ENCODE measurements around the gene MED13L.
"Not testable (repeated sequence)": the region's sequence is repeated elsewhere in the genome, so short reads cannot be mapped to it uniquely, and the experiment has no call there.

Gene MED13L

DNA sequence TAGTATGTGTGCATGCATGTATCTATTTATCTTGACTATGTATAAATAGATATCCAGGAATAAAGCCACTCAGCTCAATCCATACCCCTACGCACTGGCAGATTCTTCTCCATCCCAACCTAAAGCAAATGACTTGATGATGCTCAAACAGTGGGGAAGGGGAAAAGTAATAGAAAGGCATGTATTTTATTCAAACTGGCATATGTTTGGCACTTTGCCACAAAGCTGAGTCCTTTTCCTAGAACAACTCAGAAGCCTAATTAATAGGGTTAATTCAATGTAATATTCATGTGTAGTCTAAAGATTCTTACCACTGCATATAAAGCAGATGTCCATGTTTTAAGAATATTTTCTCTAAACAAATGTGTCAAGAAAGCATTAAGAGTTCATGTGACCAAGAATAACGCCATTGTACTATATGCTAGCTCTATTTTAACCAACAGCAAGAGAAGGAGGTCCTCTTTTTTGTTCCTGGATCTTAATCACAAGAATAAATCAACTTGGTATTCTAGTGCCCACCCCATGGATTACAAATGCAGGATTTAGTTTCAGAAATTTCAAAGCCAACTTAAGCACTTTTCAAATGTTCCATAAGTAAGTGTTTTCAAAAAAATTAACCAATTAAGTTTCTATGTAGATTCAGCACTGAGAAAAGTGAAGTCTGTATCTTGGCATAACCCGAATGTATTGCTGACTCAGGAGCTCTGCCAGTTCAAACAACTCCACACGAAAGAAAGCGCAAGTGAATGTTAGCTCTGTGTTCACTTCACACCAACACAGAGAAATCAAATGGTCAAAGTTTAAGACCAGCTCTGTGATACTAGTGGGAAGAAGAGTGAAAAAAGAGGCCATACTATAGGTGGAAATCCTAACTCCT lies 233.6 kb downstream of the MED13L start:
- POLR2A ChIA-PET: no interaction called here
- TF ChIP-seq, protein P1, sequence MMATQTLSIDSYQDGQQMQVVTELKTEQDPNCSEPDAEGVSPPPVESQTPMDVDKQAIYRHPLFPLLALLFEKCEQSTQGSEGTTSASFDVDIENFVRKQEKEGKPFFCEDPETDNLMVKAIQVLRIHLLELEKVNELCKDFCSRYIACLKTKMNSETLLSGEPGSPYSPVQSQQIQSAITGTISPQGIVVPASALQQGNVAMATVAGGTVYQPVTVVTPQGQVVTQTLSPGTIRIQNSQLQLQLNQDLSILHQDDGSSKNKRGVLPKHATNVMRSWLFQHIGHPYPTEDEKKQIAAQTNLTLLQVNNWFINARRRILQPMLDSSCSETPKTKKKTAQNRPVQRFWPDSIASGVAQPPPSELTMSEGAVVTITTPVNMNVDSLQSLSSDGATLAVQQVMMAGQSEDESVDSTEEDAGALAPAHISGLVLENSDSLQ (IDR thresholded peaks at IDR 0.05): no peak
- TF ChIP-seq SUZ12 (IDR thresholded peaks at IDR 0.05) (no peak), BHLHE40 (IDR thresholded peaks at IDR 0.05; ENCODE audit: borderline replicate concordance) (no peak), FOXM1 (IDR thresholded peaks at IDR 0.05; ENCODE audit: borderline replicate concordance) (no peak), HDGF (IDR thresholded peaks at IDR 0.05; ENCODE audit: borderline replicate concordance) (no peak), ELF4 (IDR thresholded peaks at IDR 0.05) (no peak), NFRKB (IDR thresholded peaks at IDR 0.05) (no peak), CTBP1 (IDR thresholded peaks at IDR 0.05; ENCODE audit: borderline replicate concordance) (no peak), FOXK2 (IDR thresholded peaks at IDR 0.05) (no peak), L3MBTL2 (conservative IDR thresholded peaks at IDR 0.05) (no peak), SP1 (IDR thresholded peaks at IDR 0.05) (no peak)
- DNase-seq (ENCODE audit: extremely low spot score): no peak
- CTCF ChIA-PET: no interaction called here

DNA sequence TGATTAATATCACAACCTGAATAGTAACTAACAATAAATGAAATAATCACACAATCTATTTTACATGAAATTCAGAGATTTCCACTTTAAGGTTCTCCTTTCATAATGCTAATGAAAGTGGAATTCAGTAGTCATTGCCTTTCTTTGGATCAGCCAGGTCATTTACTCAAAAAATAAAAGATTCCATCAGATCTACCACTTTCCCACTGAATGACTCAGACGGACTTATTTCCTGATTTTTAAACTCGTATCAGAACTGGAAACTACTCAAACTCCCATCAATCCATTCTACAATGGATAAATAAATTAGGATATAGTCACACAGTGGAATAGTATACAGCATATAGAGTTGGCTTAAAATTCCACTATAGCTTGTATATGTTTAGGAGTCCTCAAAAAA lies 237.1 kb downstream of the MED13L start:
- TF ChIP-seq SUZ12 (IDR thresholded peaks at IDR 0.05): no peak
- ChIA-PET POLR2A (interaction anchor here (0.8 kb wide), 1 partner anchor 8 kb away, joined by 3 read pairs; no protein-coding TSS in a partner anchor), CTCF (interaction anchor here (0.7 to 1.0 kb wide), 2 partner anchors 105 to 1312 kb away, joined by 3 read pairs; no protein-coding TSS in a partner anchor)
- no peak for DNase-seq (ENCODE audit: extremely low spot score)

DNA sequence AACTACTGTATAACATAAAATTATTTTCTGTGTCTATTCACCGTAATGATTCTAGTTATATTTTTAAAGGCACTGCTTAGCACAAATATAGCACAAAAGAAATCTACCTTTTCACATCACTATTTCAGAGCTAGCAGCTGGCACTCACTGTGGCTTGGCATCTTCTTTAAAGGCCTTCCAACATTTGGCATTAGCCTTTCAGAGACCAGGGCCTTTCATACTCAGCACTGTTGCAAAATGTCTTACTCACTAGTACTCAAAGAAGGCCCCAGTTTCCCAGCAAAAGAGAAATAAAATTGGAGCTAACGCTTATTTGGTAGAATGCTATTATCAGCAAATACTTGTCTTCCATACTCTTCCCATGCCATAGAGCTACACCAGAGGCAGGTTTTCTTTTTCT lies 238.4 kb downstream of the MED13L start:
- POLR2A ChIA-PET: no interaction called here
- TF ChIP-seq L3MBTL2 (conservative IDR thresholded peaks at IDR 0.05): no peak
- TF ChIP-seq SUZ12 (IDR thresholded peaks at IDR 0.05): no peak
- no peak for TF ChIP-seq TARDBP (IDR thresholded peaks at IDR 0.05)
- no peak for TF ChIP-seq ZNF384 (IDR thresholded peaks at IDR 0.05)
- TF ChIP-seq FOXM1 (IDR thresholded peaks at IDR 0.05; ENCODE audit: borderline replicate concordance): no peak
- TF ChIP-seq SP1 (IDR thresholded peaks at IDR 0.05): no peak
- TF ChIP-seq FOXA1 (IDR thresholded peaks at IDR 0.05): no peak
- no peak for TF ChIP-seq ARNT (IDR thresholded peaks at IDR 0.05)
- no peak for TF ChIP-seq CTBP1 (IDR thresholded peaks at IDR 0.05; ENCODE audit: borderline replicate concordance)
- no peak for TF ChIP-seq HDGF (IDR thresholded peaks at IDR 0.05; ENCODE audit: borderline replicate concordance)
- no peak for TF ChIP-seq BHLHE40 (IDR thresholded peaks at IDR 0.05; ENCODE audit: borderline replicate concordance)
- no peak for TF ChIP-seq NFRKB (IDR thresholded peaks at IDR 0.05)
- no peak for TF ChIP-seq ELF4 (IDR thresholded peaks at IDR 0.05)
- DNase-seq (ENCODE audit: extremely low spot score): no peak
- CTCF ChIA-PET: no interaction called here

DNA sequence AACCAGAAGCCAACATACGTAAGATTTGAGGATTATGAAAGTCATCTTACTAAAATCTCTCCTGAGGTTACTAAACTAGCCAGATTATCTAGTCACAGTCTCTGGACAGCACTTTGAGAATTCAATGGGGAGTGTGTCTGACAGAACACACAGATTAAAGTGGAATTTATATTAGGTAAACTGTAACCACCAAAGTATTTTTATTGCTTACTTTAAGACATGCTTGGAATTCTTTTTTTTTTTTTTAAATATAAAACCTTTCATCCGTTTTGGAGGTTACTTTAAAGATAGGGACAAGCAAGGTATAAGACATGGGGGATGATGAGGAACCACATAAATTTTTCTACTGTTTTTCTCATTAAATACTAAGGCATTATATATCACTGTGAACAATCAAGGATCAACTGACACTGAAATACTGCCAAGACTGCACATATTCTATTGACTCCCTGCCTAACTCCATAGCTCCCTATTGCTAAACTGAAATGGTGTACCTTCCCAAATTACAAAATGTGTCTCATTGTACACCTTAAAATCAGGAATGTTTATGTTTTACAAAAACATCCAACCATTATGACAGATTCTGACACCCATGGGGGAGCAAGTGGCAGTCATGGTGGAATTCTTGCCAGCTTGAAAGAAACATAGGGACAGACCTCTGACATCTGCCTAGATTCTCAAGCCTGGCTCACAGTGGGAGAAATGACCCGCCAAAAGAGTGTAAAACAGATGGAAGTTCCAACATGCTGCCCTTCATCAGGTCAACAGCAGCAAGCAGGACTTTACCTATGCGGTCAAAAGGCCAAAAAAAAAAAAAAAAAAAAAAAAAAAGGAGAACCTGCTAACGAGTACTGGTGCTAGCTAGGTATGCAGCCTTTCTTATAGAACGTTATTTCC lies 239.3 kb downstream of the MED13L start:
- no peak for DNase-seq (ENCODE audit: extremely low spot score)
- POLR2A ChIA-PET: no interaction called here
- no peak for TF ChIP-seq FOXK2 (IDR thresholded peaks at IDR 0.05)
- TF ChIP-seq, protein P1 (IDR thresholded peaks at IDR 0.05): 0 out of 2 replicates have a peak, but pooled peaks have one; percentile 5
- CTCF ChIA-PET: no interaction called here

DNA sequence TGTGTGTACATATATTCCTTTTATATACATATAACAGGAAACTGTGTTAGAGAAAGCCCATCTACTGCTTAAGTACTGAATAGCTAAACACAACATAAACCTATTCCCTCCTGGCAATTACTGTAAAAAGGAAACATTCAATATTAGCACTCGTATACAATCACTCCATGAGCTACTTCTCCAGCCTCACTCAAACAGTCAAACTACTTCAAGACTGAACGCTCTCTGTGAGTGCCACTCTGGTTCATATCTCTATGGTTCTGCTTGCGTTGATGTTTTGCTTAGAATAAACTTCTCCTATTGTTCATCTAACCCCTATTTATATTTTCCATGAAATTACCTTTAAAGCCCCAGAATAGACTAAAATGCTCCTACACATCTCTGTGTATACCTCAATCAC lies 243.7 kb downstream of the MED13L start:
- ChIA-PET POLR2A (no interaction called here), CTCF (interaction anchor here (0.5 kb wide), 1 partner anchor 16 kb away, joined by 3 read pairs; no protein-coding TSS in a partner anchor)
- TF ChIP-seq LEF1 (IDR thresholded peaks at IDR 0.05; ENCODE audit: borderline replicate concordance): no peak
- TF ChIP-seq SUZ12 (IDR thresholded peaks at IDR 0.05): no peak
- TF ChIP-seq L3MBTL2 (conservative IDR thresholded peaks at IDR 0.05): no peak
- TF ChIP-seq ARNT (IDR thresholded peaks at IDR 0.05): no peak
- no peak for TF ChIP-seq BHLHE40 (IDR thresholded peaks at IDR 0.05; ENCODE audit: borderline replicate concordance)
- no peak for TF ChIP-seq NFRKB (IDR thresholded peaks at IDR 0.05)
- no peak for TF ChIP-seq HDGF (IDR thresholded peaks at IDR 0.05; ENCODE audit: borderline replicate concordance)
- TF ChIP-seq, protein P1 (IDR thresholded peaks at IDR 0.05): no peak
- TF ChIP-seq FOXK2 (IDR thresholded peaks at IDR 0.05): no peak
- DNase-seq (ENCODE audit: extremely low spot score): no peak

DNA sequence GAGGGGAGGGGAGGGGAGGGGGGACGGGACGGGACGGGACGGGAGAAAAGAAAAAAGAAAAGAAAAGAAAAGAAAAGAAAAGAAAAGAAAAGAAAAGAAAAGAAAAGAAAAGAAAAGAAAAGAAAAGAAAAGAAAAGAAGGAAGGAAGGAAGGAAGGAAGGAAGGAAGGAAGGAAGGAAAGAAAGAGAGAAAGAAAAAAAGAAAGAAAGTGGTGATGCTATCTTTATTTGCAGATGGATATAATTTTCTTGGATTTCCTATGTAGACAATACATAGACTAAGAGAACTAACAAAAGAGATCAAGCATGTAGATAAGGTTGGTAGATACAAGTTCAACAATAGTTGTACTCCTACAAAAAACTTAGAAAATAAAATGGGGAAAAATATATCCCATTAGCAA lies 245.9 kb downstream of the MED13L start:
- POLR2A ChIA-PET; CTCF ChIA-PET; DNase-seq (ENCODE audit: extremely low spot score): not testable (repeated sequence)

Data from HEK293T (cell line).